Neural progenitor cell (in vitro differentiated cells): ENCODE data around the gene AKAP5. TPM values are rescaled to one million over a fixed set of nuclear protein-coding genes. Genes with fewer than 3 reads are reported as not detected.
A peak's percentile ranks its signal among the peaks of the same experiment; 100 is the strongest.

Source experiments
- DNase-seq: peaks from one replicate; pipeline ENCODE4 v3.0.0-alpha.2; 2016; ENCODE audit warnings: low spot score
- H2AFZ ChIP-seq: fragments of 200-600 bp; sonication (generic); replicated peaks from 2 replicates; pipeline ENCODE4 v1.6.1; 2016; ENCODE audit warnings: antibody characterized with exemption
- H3F3A ChIP-seq: fragments of 200-600 bp; sonication (generic); 2 replicates; pipeline ENCODE4 v1.6.1; 2016; ENCODE audit warnings: antibody characterized with exemption, low read depth
- H3K27ac ChIP-seq: fragments of 200-600 bp; sonication (generic); 2 replicates; pipeline ENCODE4 v1.5.1; 2016; ENCODE audit warnings: mild to moderate bottlenecking
- H3K27me3 ChIP-seq: fragments of 200-600 bp; sonication (generic); 2 replicates; pipeline ENCODE4 v1.6.1; 2016; ENCODE audit warnings: mild to moderate bottlenecking, moderate library complexity
- H3K36me3 ChIP-seq: fragments of 200-600 bp; sonication (generic); 2 replicates; pipeline ENCODE4 v1.5.1; 2016
- H3K4me1 ChIP-seq: fragments of 200-600 bp; sonication (generic); 2 replicates; pipeline ENCODE4 v1.6.1; 2016; ENCODE audit warnings: mixed run types
- H3K4me2 ChIP-seq: fragments of 200-600 bp; sonication (generic); 2 replicates; pipeline ENCODE4 v1.6.1; 2016
- H3K4me3 ChIP-seq: fragments of 200-600 bp; sonication (generic); 2 replicates; pipeline ENCODE4 v1.5.1; 2016
- H3K79me2 ChIP-seq: fragments of 200-600 bp; sonication (generic); 2 replicates; pipeline ENCODE4 v1.6.1; 2016; ENCODE audit warnings: low read depth
- H3K9ac ChIP-seq: fragments of 200-600 bp; sonication (generic); 2 replicates; pipeline ENCODE4 v1.6.1; 2016
- H3K9me3 ChIP-seq: fragments of 200-600 bp; sonication (generic); 2 replicates; pipeline ENCODE4 v1.5.1; 2016; ENCODE audit warnings: low read depth
- H4K20me1 ChIP-seq: fragments of 200-600 bp; sonication (generic); 2 replicates; pipeline ENCODE4 v1.6.1; 2016; ENCODE audit warnings: low read depth
- H3K27ac Mint-ChIP-seq: 3 replicates; pipeline ENCODE4 v1.8.0; 2021; ENCODE audit warnings: mixed read lengths
- H3K27me3 Mint-ChIP-seq: 2 replicates; pipeline ENCODE4 v1.8.0; 2022; ENCODE audit warnings: low read depth, mild to moderate bottlenecking, inconsistent platforms, moderate library complexity, mixed read lengths; ENCODE audit not compliant: insufficient read depth
- H3K36me3 Mint-ChIP-seq: 3 replicates; pipeline ENCODE4 v1.8.0; 2021; ENCODE audit warnings: mixed read lengths
- H3K4me1 Mint-ChIP-seq: 3 replicates; pipeline ENCODE4 v1.8.0; 2021; ENCODE audit warnings: mixed read lengths
- H3K4me3 Mint-ChIP-seq: 3 replicates; pipeline ENCODE4 v1.8.0; 2021; ENCODE audit warnings: mild to moderate bottlenecking, moderate library complexity, mixed read lengths
- H3K9me3 Mint-ChIP-seq: 3 replicates; pipeline ENCODE4 v1.8.0; 2020; ENCODE audit warnings: mixed read lengths
- CTCF ChIP-seq: fragments of 200-600 bp; sonication (generic); IDR thresholded peaks from 2 replicates; pipeline ENCODE4 v1.5.1; 2017; ENCODE audit warnings: antibody characterized with exemption, mild to moderate bottlenecking
- EZH2 ChIP-seq: fragments of 200-600 bp; sonication (generic); IDR thresholded peaks from 2 replicates; pipeline ENCODE4 v1.6.1; 2017; ENCODE audit warnings: antibody characterized with exemption, mild to moderate bottlenecking, moderate library complexity
- EZH2phosphoT487 ChIP-seq: fragments of 200-600 bp; sonication (generic); IDR thresholded peaks from 2 replicates; pipeline ENCODE4 v1.6.1; 2017; ENCODE audit warnings: antibody characterized with exemption
- total RNA-seq: library from RNA; depleted of rRNA; stranded (reverse); fragments of >200 nt; gene quantifications from 2 replicates; pipeline ENCODE4 v1.2.3, GENCODE V29; 2015; ENCODE audit warnings: low replicate concordance

The AKAP5 gene
- total RNA-seq, 1 donor from 2014 or later = 3.2 TPM

GRCh38 chr14:64442300-64442988, 22.9 kb upstream of the AKAP5 start:
- Histone ChIP-seq H3K4me1 (no peaks in the 10 kb centered on the region), H3K4me3 (no peak overlapping the region), H3K79me2 (no peaks in the 10 kb centered on the region), H3K4me2 (no peak overlapping the region), H3K27ac (no peak overlapping the region), H4K20me1 (no peaks in the 10 kb centered on the region), H3F3A (no peaks in the 10 kb centered on the region), H3K36me3 (no peaks in the 10 kb centered on the region), H3K9ac (no peak overlapping the region), H2AFZ (no peak overlapping the region), H3K9me3 (no peaks in the 10 kb centered on the region), H3K27me3 (no peaks in the 10 kb centered on the region)
- Mint-ChIP-seq H3K27ac (no peak overlapping the region), H3K36me3 (peaks cover 28% of the 10 kb centered on the region), H3K4me3 (no peak overlapping the region), H3K4me1 (peaks cover 12% of the 10 kb centered on the region), H3K9me3 (no peaks in the 10 kb centered on the region), H3K27me3 (peaks cover 2% of the 10 kb centered on the region)
- DNase-seq = no peak
- TF ChIP-seq EZH2phosphoT487 = no peak
- no peak for TF ChIP-seq CTCF
- no peak for TF ChIP-seq EZH2

GRCh38 chr14:64444140-64444539, 21.2 kb upstream of the AKAP5 start:
- DNase-seq = no peak
- Mint-ChIP-seq H3K27ac (peak overlapping the region; percentile 28), H3K4me1 (peaks cover 12% of the 10 kb centered on the region), H3K27me3 (peaks cover 2% of the 10 kb centered on the region), H3K4me3 (no peak overlapping the region), H3K36me3 (peaks cover 23% of the 10 kb centered on the region), H3K9me3 (no peaks in the 10 kb centered on the region)
- Histone ChIP-seq H3K27ac (no peak overlapping the region), H3K4me2 (no peak overlapping the region), H3K79me2 (no peaks in the 10 kb centered on the region), H2AFZ (no peak overlapping the region), H3K9ac (no peak overlapping the region), H3K9me3 (no peaks in the 10 kb centered on the region), H3F3A (no peaks in the 10 kb centered on the region), H3K36me3 (no peaks in the 10 kb centered on the region), H4K20me1 (no peaks in the 10 kb centered on the region), H3K4me3 (no peak overlapping the region), H3K4me1 (no peaks in the 10 kb centered on the region), H3K27me3 (no peaks in the 10 kb centered on the region)
- TF ChIP-seq CTCF (no peak), EZH2phosphoT487 (no peak)

- Histone ChIP-seq H3K4me3 (no peak overlapping the region), H3K79me2 (no peaks in the 10 kb centered on the region), H3K9ac (no peak overlapping the region), H3K9me3 (no peaks in the 10 kb centered on the region), H3K27ac (no peak overlapping the region), H4K20me1 (no peaks in the 10 kb centered on the region), H2AFZ (no peak overlapping the region), H3K27me3 (no peaks in the 10 kb centered on the region), H3K36me3 (no peaks in the 10 kb centered on the region), H3K4me2 (no peak overlapping the region), H3K4me1 (no peaks in the 10 kb centered on the region), H3F3A (no peaks in the 10 kb centered on the region)
- H3K9me3 Mint-ChIP-seq = no peaks in the 10 kb centered on the region
- no peak overlapping the region for H3K4me3 Mint-ChIP-seq
- no peak for DNase-seq
- peak overlapping the region; percentile 96 for H3K27ac Mint-ChIP-seq
- H3K36me3 Mint-ChIP-seq = peaks cover 24% of the 10 kb centered on the region
- no peak for TF ChIP-seq CTCF
- peaks cover 2% of the 10 kb centered on the region for H3K27me3 Mint-ChIP-seq
- peaks cover 12% of the 10 kb centered on the region for H3K4me1 Mint-ChIP-seq
Observed at GRCh38 chr14:64444984-64445845, 20.1 kb upstream of the AKAP5 start.
